Glutamatergic neuron (in vitro differentiated cells): ENCODE results near the gene NOLC1. TPM values are rescaled to one million over a fixed set of nuclear protein-coding genes. Genes with fewer than 3 reads are reported as not detected.

Experiments
- DNase-seq: peaks from one replicate; pipeline ENCODE4 v3.0.0; 2022
- H3K27ac Mint-ChIP-seq: one replicate; pipeline ENCODE4 v1.8.0; 2020; ENCODE audit warnings: mild to moderate bottlenecking, mixed read lengths, inconsistent platforms; ENCODE audit not compliant: unreplicated experiment
- H3K27me3 Mint-ChIP-seq: one replicate; pipeline ENCODE4 v1.8.0; 2020; ENCODE audit warnings: mild to moderate bottlenecking, moderate library complexity, mixed read lengths, inconsistent platforms; ENCODE audit not compliant: unreplicated experiment
- H3K36me3 Mint-ChIP-seq: one replicate; pipeline ENCODE4 v1.8.0; 2020; ENCODE audit warnings: mild to moderate bottlenecking, mixed read lengths, inconsistent platforms; ENCODE audit not compliant: unreplicated experiment
- H3K4me1 Mint-ChIP-seq: one replicate; pipeline ENCODE4 v1.8.0; 2020; ENCODE audit warnings: mild to moderate bottlenecking, low read depth, mixed read lengths, inconsistent platforms; ENCODE audit not compliant: unreplicated experiment
- H3K4me3 Mint-ChIP-seq: one replicate; pipeline ENCODE4 v1.8.0; 2020; ENCODE audit warnings: mild to moderate bottlenecking, mixed read lengths, inconsistent platforms; ENCODE audit not compliant: unreplicated experiment
- H3K9me3 Mint-ChIP-seq: one replicate; pipeline ENCODE4 v1.8.0; 2020; ENCODE audit warnings: mild to moderate bottlenecking, moderate library complexity, mixed read lengths, inconsistent platforms; ENCODE audit not compliant: unreplicated experiment
- total RNA-seq: library from RNA; stranded (reverse); fragmentation: NEBNext Ultra II Directional; extraction: Animal tissue kit (Norgen Biotek cat#: 25700); gene quantifications from one replicate; pipeline ENCODE4 v1.2.1, GENCODE V29; 2021; ENCODE audit not compliant: unreplicated experiment
- TF ChIP-seq, protein P1 (sequence below): fragments of 200-600 bp; sonication (generic); IDR thresholded peaks from one replicate; pipeline ENCODE4 v1.5.0; 2021; ENCODE audit not compliant: partially characterized antibody, unreplicated experiment

Gene NOLC1
- total RNA-seq, 1 donor from 2014 or later = 59.5 TPM

GRCh38 chr10:102114861-102115618 lies 37.1 kb upstream of the NOLC1 start:
- Mint-ChIP-seq H3K4me3 (peak overlapping the region; percentile 94), H3K27ac (peak overlapping the region; percentile 100), H3K4me1 (peaks cover 47% of the 10 kb centered on the region), H3K9me3 (peaks cover 39% of the 10 kb centered on the region), H3K27me3 (peaks cover 41% of the 10 kb centered on the region), H3K36me3 (no peaks in the 10 kb centered on the region)
- DNase-seq = peak; percentile 95
- TF ChIP-seq, protein P1, sequence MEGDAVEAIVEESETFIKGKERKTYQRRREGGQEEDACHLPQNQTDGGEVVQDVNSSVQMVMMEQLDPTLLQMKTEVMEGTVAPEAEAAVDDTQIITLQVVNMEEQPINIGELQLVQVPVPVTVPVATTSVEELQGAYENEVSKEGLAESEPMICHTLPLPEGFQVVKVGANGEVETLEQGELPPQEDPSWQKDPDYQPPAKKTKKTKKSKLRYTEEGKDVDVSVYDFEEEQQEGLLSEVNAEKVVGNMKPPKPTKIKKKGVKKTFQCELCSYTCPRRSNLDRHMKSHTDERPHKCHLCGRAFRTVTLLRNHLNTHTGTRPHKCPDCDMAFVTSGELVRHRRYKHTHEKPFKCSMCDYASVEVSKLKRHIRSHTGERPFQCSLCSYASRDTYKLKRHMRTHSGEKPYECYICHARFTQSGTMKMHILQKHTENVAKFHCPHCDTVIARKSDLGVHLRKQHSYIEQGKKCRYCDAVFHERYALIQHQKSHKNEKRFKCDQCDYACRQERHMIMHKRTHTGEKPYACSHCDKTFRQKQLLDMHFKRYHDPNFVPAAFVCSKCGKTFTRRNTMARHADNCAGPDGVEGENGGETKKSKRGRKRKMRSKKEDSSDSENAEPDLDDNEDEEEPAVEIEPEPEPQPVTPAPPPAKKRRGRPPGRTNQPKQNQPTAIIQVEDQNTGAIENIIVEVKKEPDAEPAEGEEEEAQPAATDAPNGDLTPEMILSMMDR = no peak

DNA sequence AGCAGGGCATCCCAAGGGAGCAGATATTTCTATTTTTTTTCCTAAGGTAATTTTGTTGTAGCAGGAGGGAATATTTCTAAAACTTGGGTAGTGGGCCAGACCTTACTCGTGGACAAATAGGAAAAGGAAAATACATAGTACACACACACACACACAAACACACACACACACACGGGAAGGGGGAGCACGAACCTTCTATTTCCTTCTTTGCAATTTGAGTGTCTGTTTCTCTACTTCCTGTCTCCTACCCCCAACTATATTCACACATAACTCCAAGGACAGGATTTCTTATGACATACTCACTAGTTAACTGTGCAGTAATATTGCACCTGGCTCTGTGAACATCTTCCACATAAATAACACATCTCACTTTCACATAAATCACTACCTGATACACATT lies 36.4 kb upstream of the NOLC1 start:
- peaks cover 39% of the 10 kb centered on the region for H3K9me3 Mint-ChIP-seq
- H3K4me1 Mint-ChIP-seq = peaks cover 44% of the 10 kb centered on the region

GRCh38 chr10:102116656-102117055 lies 35.5 kb upstream of the NOLC1 start:
- Mint-ChIP-seq H3K9me3 (peaks cover 35% of the 10 kb centered on the region), H3K27ac (peak overlapping the region; percentile 100), H3K4me1 (peaks cover 41% of the 10 kb centered on the region), H3K27me3 (peaks cover 42% of the 10 kb centered on the region), H3K36me3 (no peaks in the 10 kb centered on the region), H3K4me3 (peak overlapping the region; percentile 94)
- TF ChIP-seq, protein P1 = no peak
- no peak for DNase-seq

More for the DNA sequence above, 36.4 kb upstream of the NOLC1 start:
- Mint-ChIP-seq H3K27ac (peak overlapping the region; percentile 100), H3K27me3 (peaks cover 41% of the 10 kb centered on the region), H3K36me3 (no peaks in the 10 kb centered on the region), H3K4me3 (peak overlapping the region; percentile 94)
- TF ChIP-seq, protein P1 = no peak
- no peak for DNase-seq

DNA sequence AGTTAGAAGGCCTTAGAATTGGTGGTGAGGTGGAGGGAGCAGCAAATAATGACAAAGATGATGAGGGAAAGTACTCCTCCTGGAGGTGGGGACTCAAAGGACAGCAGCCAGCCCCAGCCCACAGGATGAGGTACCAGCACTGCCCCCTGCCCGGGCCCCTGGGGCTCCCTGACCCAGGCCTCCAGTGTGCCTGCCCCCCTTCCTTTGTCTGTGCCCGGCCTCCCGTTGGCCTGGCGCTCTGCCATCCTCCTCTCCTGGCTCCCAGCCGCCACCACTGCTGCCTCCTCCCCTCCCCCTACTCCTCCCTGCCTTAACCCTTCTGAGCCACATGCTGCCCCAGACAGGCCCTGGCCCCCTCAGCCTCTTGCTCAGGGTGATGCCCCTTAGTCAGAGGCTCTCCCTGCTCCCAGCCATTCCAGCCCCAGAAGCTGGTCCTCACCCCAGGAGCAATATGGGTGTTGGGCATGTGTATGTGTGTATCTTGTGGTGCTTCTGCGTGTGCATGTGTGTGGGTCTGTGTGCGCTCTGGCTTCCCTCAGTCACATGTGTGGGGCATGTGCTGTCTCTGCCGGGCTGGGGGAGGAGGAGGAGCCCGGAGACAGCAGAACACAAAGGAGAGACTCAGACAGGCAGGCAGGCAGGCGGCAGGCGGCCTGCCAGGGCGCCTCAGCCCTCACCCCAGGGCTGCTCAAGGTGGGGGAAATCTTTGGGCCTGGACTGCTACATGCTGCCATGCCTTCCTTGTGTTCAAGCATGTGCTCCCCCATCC lies 34.6 kb upstream of the NOLC1 start:
- TF ChIP-seq, protein P1 = peak; percentile 35
- H3K4me1 Mint-ChIP-seq = peaks cover 45% of the 10 kb centered on the region
- peaks cover 42% of the 10 kb centered on the region for H3K27me3 Mint-ChIP-seq
- H3K36me3 Mint-ChIP-seq = no peaks in the 10 kb centered on the region
- H3K27ac Mint-ChIP-seq = peak overlapping the region; percentile 100
- peak; percentile 76 for DNase-seq
- peaks cover 37% of the 10 kb centered on the region for H3K9me3 Mint-ChIP-seq
- H3K4me3 Mint-ChIP-seq = peak overlapping the region; percentile 94
